ENCODE results near the gene GAMT.

DNA sequence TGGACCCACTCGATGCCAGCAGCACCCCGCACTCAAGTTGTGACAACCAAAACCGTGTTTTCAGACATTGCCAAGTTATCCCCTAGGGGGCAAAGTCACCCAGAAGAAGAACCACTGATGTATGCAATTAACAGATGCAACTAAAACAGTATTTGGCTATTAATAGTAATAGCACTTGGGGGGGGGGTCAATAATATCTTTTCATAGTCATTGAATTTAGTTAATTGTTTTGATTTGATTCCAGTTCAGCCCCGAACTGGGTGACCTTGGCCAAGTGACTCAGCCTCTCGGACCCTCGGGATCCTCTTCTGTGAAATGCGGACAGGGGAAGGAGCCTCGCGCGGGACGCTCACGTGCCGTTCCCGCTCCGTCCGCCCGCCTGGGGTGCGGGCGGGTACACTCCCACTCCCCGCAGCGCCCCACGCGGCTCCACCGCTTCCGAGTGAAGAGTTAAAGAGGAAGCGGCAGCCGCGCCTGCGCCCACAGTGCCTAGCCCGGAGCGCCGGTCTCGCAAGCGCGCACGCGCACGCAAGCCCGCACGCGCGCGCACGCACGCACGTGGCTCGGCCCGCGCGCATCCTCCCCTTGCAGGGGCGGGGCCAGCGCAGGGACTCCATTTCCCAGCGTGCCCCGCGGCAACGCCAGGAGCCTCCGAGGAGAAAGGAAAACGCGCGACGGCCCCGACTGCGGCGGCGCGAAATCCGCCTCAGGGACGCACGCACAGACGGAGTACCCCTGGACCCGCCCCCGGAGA is 5.6 kb upstream of the GAMT start:
- TF ChIP-seq, protein P1, sequence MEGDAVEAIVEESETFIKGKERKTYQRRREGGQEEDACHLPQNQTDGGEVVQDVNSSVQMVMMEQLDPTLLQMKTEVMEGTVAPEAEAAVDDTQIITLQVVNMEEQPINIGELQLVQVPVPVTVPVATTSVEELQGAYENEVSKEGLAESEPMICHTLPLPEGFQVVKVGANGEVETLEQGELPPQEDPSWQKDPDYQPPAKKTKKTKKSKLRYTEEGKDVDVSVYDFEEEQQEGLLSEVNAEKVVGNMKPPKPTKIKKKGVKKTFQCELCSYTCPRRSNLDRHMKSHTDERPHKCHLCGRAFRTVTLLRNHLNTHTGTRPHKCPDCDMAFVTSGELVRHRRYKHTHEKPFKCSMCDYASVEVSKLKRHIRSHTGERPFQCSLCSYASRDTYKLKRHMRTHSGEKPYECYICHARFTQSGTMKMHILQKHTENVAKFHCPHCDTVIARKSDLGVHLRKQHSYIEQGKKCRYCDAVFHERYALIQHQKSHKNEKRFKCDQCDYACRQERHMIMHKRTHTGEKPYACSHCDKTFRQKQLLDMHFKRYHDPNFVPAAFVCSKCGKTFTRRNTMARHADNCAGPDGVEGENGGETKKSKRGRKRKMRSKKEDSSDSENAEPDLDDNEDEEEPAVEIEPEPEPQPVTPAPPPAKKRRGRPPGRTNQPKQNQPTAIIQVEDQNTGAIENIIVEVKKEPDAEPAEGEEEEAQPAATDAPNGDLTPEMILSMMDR (IDR thresholded peaks at IDR 0.05) = no peak
- no peak for TF ChIP-seq POLR2A (IDR thresholded peaks at IDR 0.05)
